Caco-2 (cell line): ENCODE measurements around the gene GPC5. TPM values are rescaled to one million over a fixed set of nuclear protein-coding genes. Genes with fewer than 3 reads are reported as not detected.
"Not testable (repeated sequence)": the region's sequence is repeated elsewhere in the genome, so short reads cannot be mapped to it uniquely, and the experiment has no call there.

ENCODE experiments used
- BruUV-seq: library from RNA; stranded (reverse); fragments of 400-500 nt; replicated peaks from 2 replicates; lab custom pipeline; 2021; lab: Mats Ljungman, UMichigan
- CTCF ChIA-PET: fragments of 300-600 bp; sonication (Branson Sonifier 250); formaldehyde crosslinking; loops from one replicate; lab custom pipeline; 2022; ENCODE audit warnings: antibody characterized with exemption; lab: Charles Lee
- POLR2A ChIA-PET: fragments of 300-600 bp; sonication (Branson Sonifier 250); formaldehyde crosslinking; loops from one replicate; lab custom pipeline; 2022; ENCODE audit warnings: antibody characterized with exemption; lab: Charles Lee
- DNase-seq, 2 experiments: peaks; one replicate each; pipeline versions ENCODE4 v3.0.0 to v3.0.0-alpha.2; 2020 to 2022
- H3K27me3 ChIP-seq: replicated peaks from 2 replicates; pipeline ENCODE4 v1.6.0; 2011; ENCODE audit warnings: low read length; ENCODE audit not compliant: control insufficient read depth, insufficient read depth
- H3K36me3 ChIP-seq: 2 replicates; pipeline ENCODE4 v1.5.1; 2011; ENCODE audit warnings: low read length; ENCODE audit not compliant: control insufficient read depth, insufficient read depth
- H3K4me1 ChIP-seq: fragments of 250-450 bp; sonication (Bioruptor Pico); 2 replicates; pipeline ENCODE4 v1.5.1; 2020; ENCODE audit warnings: mild to moderate bottlenecking
- H3K4me3 ChIP-seq: 2 replicates; pipeline ENCODE4 v1.5.1; 2011; ENCODE audit warnings: low read depth, mild to moderate bottlenecking, control low read depth, low read length
- H3K9me3 ChIP-seq: fragments of 250-450 bp; sonication (Bioruptor Pico); 2 replicates; pipeline ENCODE4 v1.5.1; 2020; ENCODE audit warnings: mild to moderate bottlenecking, moderate library complexity
- H3K27ac Mint-ChIP-seq: one replicate; pipeline ENCODE4 v1.8.0; 2022; ENCODE audit warnings: mixed read lengths; ENCODE audit not compliant: unreplicated experiment
- H3K27me3 Mint-ChIP-seq: one replicate; pipeline ENCODE4 v1.8.0; 2022; ENCODE audit warnings: mixed read lengths; ENCODE audit not compliant: insufficient read depth, unreplicated experiment
- H3K36me3 Mint-ChIP-seq: one replicate; pipeline ENCODE4 v1.8.0; 2022; ENCODE audit warnings: mild to moderate bottlenecking, mixed read lengths; ENCODE audit not compliant: insufficient read depth, unreplicated experiment
- H3K4me1 Mint-ChIP-seq: one replicate; pipeline ENCODE4 v1.8.0; 2022; ENCODE audit warnings: low read depth, mixed read lengths; ENCODE audit not compliant: unreplicated experiment
- H3K4me3 Mint-ChIP-seq: one replicate; pipeline ENCODE4 v1.8.0; 2022; ENCODE audit warnings: mild to moderate bottlenecking, moderate library complexity, mixed read lengths; ENCODE audit not compliant: unreplicated experiment
- H3K9me3 Mint-ChIP-seq: one replicate; pipeline ENCODE4 v1.8.0; 2022; ENCODE audit warnings: mixed read lengths; ENCODE audit not compliant: unreplicated experiment
- CTCF ChIP-seq, 2 experiments: fragments of 200-600 bp in 1 of 2; IDR thresholded peaks; 1 replicate in 1 of 2; 2 replicates in 1 of 2; pipeline versions ENCODE4 v1.5.1 to v1.8.0; 2011 to 2022; ENCODE audit warnings: antibody characterized with exemption in 1 of 2, control low read depth in 1 of 2, inconsistent platforms in 1 of 2, low read depth in 1 of 2, low read length in 1 of 2, mild to moderate bottlenecking in 1 of 2, moderate library complexity in 1 of 2; ENCODE audit not compliant: insufficient read depth in 1 of 2, severe bottlenecking in 1 of 2, unreplicated experiment in 1 of 2
- intact Hi-C: fragments of 100-400 bp; cut with micrococcal nuclease; formaldehyde crosslinking; loops from one replicate; pipeline ENCODE4 v1.10.0; 2022; ENCODE audit not compliant: unreplicated experiment
- total RNA-seq: library from RNA; stranded (reverse); gene quantifications from 2 replicates; pipeline ENCODE4 v1.2.3, GENCODE V29; 2022

Gene GPC5
- total RNA-seq, 1 experiment from 2014 or later = 4.1 TPM

GRCh38 chr13:92894447-92894846 is 1496.0 kb downstream of the GPC5 start:
- no TSS peak for BruUV-seq
- ChIA-PET CTCF (no interaction called here), POLR2A (no interaction called here)
- no peak overlapping the region for H3K4me3 Mint-ChIP-seq
- DNase-seq = no peak
- intact Hi-C loops = loop anchor here (10.0 kb wide), 1 partner anchor 1300 kb away; no protein-coding TSS in a partner anchor
- no peaks in the 10 kb centered on the region for H3K36me3 Mint-ChIP-seq
- Histone ChIP-seq H3K36me3 (no peaks in the 10 kb centered on the region), H3K9me3 (no peaks in the 10 kb centered on the region; the same call in 1 of the 2 replicates), H3K4me1 (no peaks in the 10 kb centered on the region), H3K27me3 (no peaks in the 10 kb centered on the region), H3K4me3 (no peak overlapping the region)
- no peak for TF ChIP-seq CTCF (IDR thresholded peaks at IDR 0.05; ENCODE audit: insufficient read depth in 1 of 2, low read depth in 1 of 2, low read length in 1 of 2, severe bottlenecking in 1 of 2, unreplicated experiment in 1 of 2)
- no peak overlapping the region for H3K27ac Mint-ChIP-seq
- peaks cover 11% of the 10 kb centered on the region for H3K9me3 Mint-ChIP-seq
- no peaks in the 10 kb centered on the region for H3K4me1 Mint-ChIP-seq
- no peaks in the 10 kb centered on the region for H3K27me3 Mint-ChIP-seq

GRCh38 chr13:92896842-92897241 is 1498.4 kb downstream of the GPC5 start:
- Mint-ChIP-seq H3K27me3 (peaks cover 3% of the 10 kb centered on the region), H3K4me3 (no peak overlapping the region), H3K4me1 (no peaks in the 10 kb centered on the region), H3K27ac (no peak overlapping the region), H3K36me3 (no peaks in the 10 kb centered on the region), H3K9me3 (peaks cover 11% of the 10 kb centered on the region)
- peak; percentile 32 to 49 for TF ChIP-seq CTCF (IDR thresholded peaks at IDR 0.05; ENCODE audit: insufficient read depth in 1 of 2, low read depth in 1 of 2, low read length in 1 of 2, severe bottlenecking in 1 of 2, unreplicated experiment in 1 of 2)
- no TSS peak for BruUV-seq
- CTCF ChIA-PET = no interaction called here
- H3K4me1 ChIP-seq = no peaks in the 10 kb centered on the region
- intact Hi-C loops = loop anchor here (2.0 to 10.0 kb wide), 3 partner anchors 220 to 1298 kb away; no protein-coding TSS in a partner anchor
- H3K9me3 ChIP-seq = no peaks in the 10 kb centered on the region; the same call in 1 of the 2 replicates
- H3K4me3 ChIP-seq = no peak overlapping the region
- DNase-seq = peak in 1 of 2 experiments; percentile 22
- POLR2A ChIA-PET = no interaction called here
- H3K36me3 ChIP-seq = no peaks in the 10 kb centered on the region
- H3K27me3 ChIP-seq = no peaks in the 10 kb centered on the region

- peaks cover 11% of the 10 kb centered on the region for H3K9me3 Mint-ChIP-seq
- H3K27ac Mint-ChIP-seq, H3K4me1 ChIP-seq, H3K9me3 ChIP-seq, H3K36me3 ChIP-seq, H3K4me1 Mint-ChIP-seq, H3K36me3 Mint-ChIP-seq, H3K4me3 ChIP-seq, H3K4me3 Mint-ChIP-seq, H3K27me3 ChIP-seq, POLR2A ChIA-PET, DNase-seq, BruUV-seq, H3K27me3 Mint-ChIP-seq, CTCF ChIA-PET: not testable (repeated sequence)
- intact Hi-C loops = loop anchor here (5.0 to 10.0 kb wide), 2 partner anchors 333 to 1296 kb away; no protein-coding TSS in a partner anchor
These were observed 1500.5 kb downstream of the GPC5 start for GRCh38 chr13:92898946-92899345.
